ENCODE measurements around the gene PSMA6.

DNA sequence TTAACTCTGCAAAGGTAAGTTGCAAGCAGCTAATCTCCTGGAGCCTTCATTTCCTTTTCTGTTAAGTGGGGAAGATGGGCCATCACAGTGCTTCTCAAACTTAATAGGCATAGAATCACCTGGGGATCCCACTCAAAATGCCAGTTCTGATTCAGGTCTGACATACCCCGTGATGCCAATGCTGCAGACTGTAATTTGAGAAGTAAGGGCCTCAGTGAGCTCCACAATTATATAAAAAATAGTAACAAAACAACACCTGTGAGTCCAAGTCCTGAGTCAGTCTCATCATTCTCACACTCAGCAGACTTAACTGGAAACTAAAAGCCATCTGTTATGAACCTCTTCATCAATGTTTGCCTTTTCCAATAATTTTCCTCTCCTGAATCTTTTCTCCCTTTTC, 10.8 kb upstream of the PSMA6 start:
- TF ChIP-seq, protein P1, sequence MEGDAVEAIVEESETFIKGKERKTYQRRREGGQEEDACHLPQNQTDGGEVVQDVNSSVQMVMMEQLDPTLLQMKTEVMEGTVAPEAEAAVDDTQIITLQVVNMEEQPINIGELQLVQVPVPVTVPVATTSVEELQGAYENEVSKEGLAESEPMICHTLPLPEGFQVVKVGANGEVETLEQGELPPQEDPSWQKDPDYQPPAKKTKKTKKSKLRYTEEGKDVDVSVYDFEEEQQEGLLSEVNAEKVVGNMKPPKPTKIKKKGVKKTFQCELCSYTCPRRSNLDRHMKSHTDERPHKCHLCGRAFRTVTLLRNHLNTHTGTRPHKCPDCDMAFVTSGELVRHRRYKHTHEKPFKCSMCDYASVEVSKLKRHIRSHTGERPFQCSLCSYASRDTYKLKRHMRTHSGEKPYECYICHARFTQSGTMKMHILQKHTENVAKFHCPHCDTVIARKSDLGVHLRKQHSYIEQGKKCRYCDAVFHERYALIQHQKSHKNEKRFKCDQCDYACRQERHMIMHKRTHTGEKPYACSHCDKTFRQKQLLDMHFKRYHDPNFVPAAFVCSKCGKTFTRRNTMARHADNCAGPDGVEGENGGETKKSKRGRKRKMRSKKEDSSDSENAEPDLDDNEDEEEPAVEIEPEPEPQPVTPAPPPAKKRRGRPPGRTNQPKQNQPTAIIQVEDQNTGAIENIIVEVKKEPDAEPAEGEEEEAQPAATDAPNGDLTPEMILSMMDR (IDR thresholded peaks at IDR 0.05; ENCODE audit: insufficient read depth, low read length), result no peak
- no peak for TF ChIP-seq POLR2AphosphoS5 (IDR thresholded peaks at IDR 0.05; ENCODE audit: low read depth)
- TF ChIP-seq, protein P2, sequence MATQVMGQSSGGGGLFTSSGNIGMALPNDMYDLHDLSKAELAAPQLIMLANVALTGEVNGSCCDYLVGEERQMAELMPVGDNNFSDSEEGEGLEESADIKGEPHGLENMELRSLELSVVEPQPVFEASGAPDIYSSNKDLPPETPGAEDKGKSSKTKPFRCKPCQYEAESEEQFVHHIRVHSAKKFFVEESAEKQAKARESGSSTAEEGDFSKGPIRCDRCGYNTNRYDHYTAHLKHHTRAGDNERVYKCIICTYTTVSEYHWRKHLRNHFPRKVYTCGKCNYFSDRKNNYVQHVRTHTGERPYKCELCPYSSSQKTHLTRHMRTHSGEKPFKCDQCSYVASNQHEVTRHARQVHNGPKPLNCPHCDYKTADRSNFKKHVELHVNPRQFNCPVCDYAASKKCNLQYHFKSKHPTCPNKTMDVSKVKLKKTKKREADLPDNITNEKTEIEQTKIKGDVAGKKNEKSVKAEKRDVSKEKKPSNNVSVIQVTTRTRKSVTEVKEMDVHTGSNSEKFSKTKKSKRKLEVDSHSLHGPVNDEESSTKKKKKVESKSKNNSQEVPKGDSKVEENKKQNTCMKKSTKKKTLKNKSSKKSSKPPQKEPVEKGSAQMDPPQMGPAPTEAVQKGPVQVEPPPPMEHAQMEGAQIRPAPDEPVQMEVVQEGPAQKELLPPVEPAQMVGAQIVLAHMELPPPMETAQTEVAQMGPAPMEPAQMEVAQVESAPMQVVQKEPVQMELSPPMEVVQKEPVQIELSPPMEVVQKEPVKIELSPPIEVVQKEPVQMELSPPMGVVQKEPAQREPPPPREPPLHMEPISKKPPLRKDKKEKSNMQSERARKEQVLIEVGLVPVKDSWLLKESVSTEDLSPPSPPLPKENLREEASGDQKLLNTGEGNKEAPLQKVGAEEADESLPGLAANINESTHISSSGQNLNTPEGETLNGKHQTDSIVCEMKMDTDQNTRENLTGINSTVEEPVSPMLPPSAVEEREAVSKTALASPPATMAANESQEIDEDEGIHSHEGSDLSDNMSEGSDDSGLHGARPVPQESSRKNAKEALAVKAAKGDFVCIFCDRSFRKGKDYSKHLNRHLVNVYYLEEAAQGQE (IDR thresholded peaks at IDR 0.05; ENCODE audit: insufficient replicate concordance, low read depth), result no peak
- no peak for TF ChIP-seq GABPA (IDR thresholded peaks at IDR 0.05; ENCODE audit: low read depth)
